Fibroblast of lung (primary cell): ENCODE measurements around the gene SAPCD2. TPM values are rescaled to one million over a fixed set of nuclear protein-coding genes. Genes with fewer than 3 reads are reported as not detected.

ENCODE experiments used
- DNase-seq, 2 donors: peaks; one replicate each; pipeline versions ENCODE4 v3.0.0 to v3.0.0-alpha.2; 2010; ENCODE audit warnings: low read depth in 2 of 2
- H2AFZ ChIP-seq: 2 replicates; pipeline ENCODE4 v1.5.1; 2012; ENCODE audit warnings: low read length, control low read depth, inconsistent platforms
- H3K27ac ChIP-seq: 2 replicates; pipeline ENCODE4 v1.5.1; 2011; ENCODE audit warnings: low read length, control low read depth; ENCODE audit not compliant: insufficient read depth
- H3K27me3 ChIP-seq: 2 replicates; pipeline ENCODE4 v1.5.1; 2011; ENCODE audit warnings: mild to moderate bottlenecking, low read length; ENCODE audit not compliant: control insufficient read depth, insufficient read depth
- H3K36me3 ChIP-seq: 2 replicates; pipeline ENCODE4 v1.5.1; 2011; ENCODE audit warnings: low read length; ENCODE audit not compliant: control insufficient read depth, insufficient read depth
- H3K4me1 ChIP-seq: 2 replicates; pipeline ENCODE4 v1.5.1; 2011; ENCODE audit warnings: low read length; ENCODE audit not compliant: control insufficient read depth, insufficient read depth; ENCODE audit errors: extremely low read depth
- H3K4me2 ChIP-seq: 2 replicates; pipeline ENCODE4 v1.5.1; 2011; ENCODE audit warnings: low read length, control low read depth; ENCODE audit not compliant: insufficient read depth; ENCODE audit errors: extremely low read depth
- H3K4me3 ChIP-seq, 4 experiments: fragments of 200-600 bp in 1 of 4; sonication (generic) in 1 of 4; replicated peaks in 1 of 4; 2 replicates each; pipeline ENCODE4 v1.5.1; 2011 to 2016; ENCODE audit warnings: low read length in 4 of 4, low read depth in 3 of 4, mild to moderate bottlenecking in 3 of 4, control low read depth in 2 of 4, inconsistent platforms in 1 of 4, mixed read lengths in 1 of 4; ENCODE audit not compliant: insufficient read depth in 1 of 4; ENCODE audit errors: control extremely low read depth in 1 of 4
- H3K79me2 ChIP-seq: 2 replicates; pipeline ENCODE4 v1.5.1; 2012; ENCODE audit warnings: mild to moderate bottlenecking, low read length, inconsistent platforms; ENCODE audit not compliant: control insufficient read depth, insufficient read depth
- H3K9ac ChIP-seq: 2 replicates; pipeline ENCODE4 v1.5.1; 2011; ENCODE audit warnings: mild to moderate bottlenecking, low read length, control low read depth; ENCODE audit not compliant: insufficient read depth
- H3K9me3 ChIP-seq: 2 replicates; pipeline ENCODE4 v1.5.1; 2012; ENCODE audit warnings: low read depth, low read length; ENCODE audit not compliant: control insufficient read depth, insufficient read depth
- H4K20me1 ChIP-seq: 2 replicates; pipeline ENCODE4 v1.5.1; 2011; ENCODE audit warnings: low read length; ENCODE audit not compliant: control insufficient read depth, insufficient read depth; ENCODE audit errors: extremely low read depth
- CTCF ChIP-seq, 2 donors: IDR thresholded peaks in 1 of 2; conservative IDR thresholded peaks in 1 of 2; 1 replicate in 1 of 2; 2 replicates in 1 of 2; pipeline ENCODE4 v1.5.1; 2011 to 2012; ENCODE audit warnings: low read length in 2 of 2, control low read depth in 1 of 2, inconsistent platforms in 1 of 2, low read depth in 1 of 2, mild to moderate bottlenecking in 1 of 2
- EZH2 ChIP-seq: IDR thresholded peaks from 2 replicates; pipeline ENCODE4 v1.5.1; 2012; ENCODE audit warnings: low read length, control low read depth, mild to moderate bottlenecking; ENCODE audit errors: missing control alignments
- polyA plus RNA-seq, 2 donors: library from polyadenylated mRNA; depleted of rRNA in 1 of 2; stranded (reverse) in 1 of 2; unstranded in 1 of 2; fragments of >200 nt; gene quantifications; 2 replicates each; pipeline ENCODE4 v1.2.1, GENCODE V29; 2011 to 2012; ENCODE audit warnings: missing spikeins in 1 of 2
- total RNA-seq: library from RNA; depleted of rRNA; stranded (reverse); fragments of >200 nt; gene quantifications from 2 replicates; pipeline ENCODE4 v1.2.1, GENCODE V29; 2014

SAPCD2 gene
- total and polyA plus RNA-seq, 2 donors (not counting 1 experiment from before 2014, with no cell fraction given), result 0.85 to 2.8 TPM

- H3K4me1 ChIP-seq, result peaks cover 10% of the 10 kb centered on the region
- H3K79me2 ChIP-seq, result no peaks in the 10 kb centered on the region
- peak overlapping the region in 2 of 4 experiments; percentile 27 for H3K4me3 ChIP-seq
- H3K36me3 ChIP-seq, result no peaks in the 10 kb centered on the region
- no peak overlapping the region for H3K9ac ChIP-seq
- H2AFZ ChIP-seq, result no peak overlapping the region
- no peak for DNase-seq
- peak overlapping the region; percentile 64 for H3K4me2 ChIP-seq
- H3K27me3 ChIP-seq, result no peaks in the 10 kb centered on the region
- H4K20me1 ChIP-seq, result no peaks in the 10 kb centered on the region
- H3K9me3 ChIP-seq, result no peaks in the 10 kb centered on the region
- TF ChIP-seq EZH2, result no peak
- no peak for TF ChIP-seq CTCF (conservative IDR thresholded peaks at IDR 0.05 in 1 of 2, IDR thresholded peaks at IDR 0.05 in 1 of 2; ENCODE audit: low read depth in 1 of 2, low read length in 2 of 2)
- H3K27ac ChIP-seq, result no peak overlapping the region
These were observed 1.5 kb downstream of the SAPCD2 start for GRCh38 chr9:137068539-137069507.

- H2AFZ ChIP-seq, result no peak overlapping the region
- peak; percentile 64 to 76 for DNase-seq
- H3K9ac ChIP-seq, result no peak overlapping the region
- no peaks in the 10 kb centered on the region for H4K20me1 ChIP-seq
- H3K36me3 ChIP-seq, result no peaks in the 10 kb centered on the region
- no peak overlapping the region for H3K4me2 ChIP-seq
- no peaks in the 10 kb centered on the region for H3K79me2 ChIP-seq
- H3K4me3 ChIP-seq, result no peak overlapping the region
- H3K27me3 ChIP-seq, result no peaks in the 10 kb centered on the region
- H3K9me3 ChIP-seq, result no peaks in the 10 kb centered on the region
- H3K27ac ChIP-seq, result no peak overlapping the region
- H3K4me1 ChIP-seq, result peaks cover 10% of the 10 kb centered on the region
- TF ChIP-seq CTCF (conservative IDR thresholded peaks at IDR 0.05 in 1 of 2, IDR thresholded peaks at IDR 0.05 in 1 of 2; ENCODE audit: low read depth in 1 of 2, low read length in 2 of 2) (peak; percentile 68 to 86), EZH2 (no peak)
These were observed 2.4 kb downstream of the SAPCD2 start for GRCh38 chr9:137067860-137068538.
